ENCODE results near the gene PRUNE2.

- TF ChIP-seq CTCF (IDR thresholded peaks at IDR 0.05) (no peak), POLR2A (IDR thresholded peaks at IDR 0.05; ENCODE audit: low read depth) (no peak), POLR2AphosphoS5 (IDR thresholded peaks at IDR 0.05) (no peak)
Measured at GRCh38 chr9:76676857-76677256, 229.1 kb downstream of the PRUNE2 start.
